A673 (cell line): ENCODE data around the gene FAM209B.

Experiments
- CTCF ChIP-seq: fragments of 300-800, 200-600 bp; sonication (generic); conservative IDR thresholded peaks from 2 replicates; pipeline ENCODE4 v1.5.1; 2017; ENCODE audit warnings: low read depth, mild to moderate bottlenecking, antibody characterized with exemption, low read length, moderate library complexity, mixed read lengths
- EZH2 ChIP-seq: fragments of 200-600 bp; sonication (generic); IDR thresholded peaks from 2 replicates; pipeline ENCODE4 v1.6.1; 2017; ENCODE audit warnings: borderline replicate concordance, low read depth, mild to moderate bottlenecking, mixed read lengths, antibody characterized with exemption, low read length; ENCODE audit not compliant: poor library complexity, severe bottlenecking

- TF ChIP-seq CTCF: no peak
- no peak for TF ChIP-seq EZH2
Observed at GRCh38 chr20:56572172-56572571, 39.1 kb downstream of the FAM209B start.
